ENCODE data around the gene CCL25. TPM values are rescaled to one million over a fixed set of nuclear protein-coding genes. Genes with fewer than 3 reads are reported as not detected.

Gene CCL25
- total RNA-seq, 1 donor from 2014 or later, result not detected

- Mint-ChIP-seq H3K36me3 (ENCODE audit: insufficient read depth) (peaks cover 43% of the 10 kb centered on the region), H3K27ac (no peak overlapping the region), H3K4me3 (ENCODE audit: low read depth) (no peak overlapping the region), H3K27me3 (no peaks in the 10 kb centered on the region), H3K9me3 (ENCODE audit: low read depth) (peaks cover 7% of the 10 kb centered on the region), H3K4me1 (ENCODE audit: low read depth) (no peaks in the 10 kb centered on the region)
- no peak for TF ChIP-seq CTCF (IDR thresholded peaks at IDR 0.05; ENCODE audit: unreplicated experiment)
- no peak for DNase-seq (ENCODE audit: low spot score, unreplicated experiment)
Observed at GRCh38 chr19:8074501-8074900, 21.9 kb downstream of the CCL25 start.

- no peaks in the 10 kb centered on the region for H3K4me1 Mint-ChIP-seq (ENCODE audit: low read depth)
- no peak overlapping the region for H3K4me3 Mint-ChIP-seq (ENCODE audit: low read depth)
- peaks cover under 1% of the 10 kb centered on the region for H3K9me3 Mint-ChIP-seq (ENCODE audit: low read depth)
- peaks cover 41% of the 10 kb centered on the region for H3K36me3 Mint-ChIP-seq (ENCODE audit: insufficient read depth)
- no peaks in the 10 kb centered on the region for H3K27me3 Mint-ChIP-seq
- no peak for DNase-seq (ENCODE audit: low spot score, unreplicated experiment)
- no peak overlapping the region for H3K27ac Mint-ChIP-seq
- TF ChIP-seq CTCF (IDR thresholded peaks at IDR 0.05; ENCODE audit: unreplicated experiment), result no peak
Observed at GRCh38 chr19:8075158-8076074, 22.9 kb downstream of the CCL25 start.

- no peak for DNase-seq (ENCODE audit: low spot score, unreplicated experiment)
- Mint-ChIP-seq H3K9me3 (ENCODE audit: low read depth) (no peaks in the 10 kb centered on the region), H3K4me1 (ENCODE audit: low read depth) (no peaks in the 10 kb centered on the region), H3K27ac (peak overlapping the region; percentile 41), H3K27me3 (no peaks in the 10 kb centered on the region), H3K36me3 (ENCODE audit: insufficient read depth) (peaks cover 34% of the 10 kb centered on the region), H3K4me3 (ENCODE audit: low read depth) (no peak overlapping the region)
- no peak for TF ChIP-seq CTCF (IDR thresholded peaks at IDR 0.05; ENCODE audit: unreplicated experiment)
Observed at GRCh38 chr19:8079988-8080387, 27.4 kb downstream of the CCL25 start.

GRCh38 chr19:8080832-8081231 is 28.3 kb downstream of the CCL25 start:
- H3K27ac Mint-ChIP-seq, result no peak overlapping the region
- H3K9me3 Mint-ChIP-seq (ENCODE audit: low read depth), result no peaks in the 10 kb centered on the region
- no peaks in the 10 kb centered on the region for H3K27me3 Mint-ChIP-seq
- TF ChIP-seq CTCF (IDR thresholded peaks at IDR 0.05; ENCODE audit: unreplicated experiment), result no peak
- no peak overlapping the region for H3K4me3 Mint-ChIP-seq (ENCODE audit: low read depth)
- H3K36me3 Mint-ChIP-seq (ENCODE audit: insufficient read depth), result peaks cover 27% of the 10 kb centered on the region
- peaks cover 3% of the 10 kb centered on the region for H3K4me1 Mint-ChIP-seq (ENCODE audit: low read depth)
- DNase-seq (ENCODE audit: low spot score, unreplicated experiment), result no peak

- Mint-ChIP-seq H3K27ac (no peak overlapping the region), H3K4me3 (ENCODE audit: low read depth) (no peak overlapping the region), H3K4me1 (ENCODE audit: low read depth) (peaks cover 5% of the 10 kb centered on the region), H3K27me3 (no peaks in the 10 kb centered on the region), H3K9me3 (ENCODE audit: low read depth) (no peaks in the 10 kb centered on the region), H3K36me3 (ENCODE audit: insufficient read depth) (peaks cover 24% of the 10 kb centered on the region)
- no peak for DNase-seq (ENCODE audit: low spot score, unreplicated experiment)
- no peak for TF ChIP-seq CTCF (IDR thresholded peaks at IDR 0.05; ENCODE audit: unreplicated experiment)
Observed at GRCh38 chr19:8081569-8082550, 29.3 kb downstream of the CCL25 start.
